GM19238 (cell line): ENCODE results near the gene IFITM5.
"Not testable (repeated sequence)": the region's sequence is repeated elsewhere in the genome, so short reads cannot be mapped to it uniquely, and the experiment has no call there.

Experiments used
- DNase-seq: peaks from one replicate; pipeline ENCODE4 v3.0.0; 2011; ENCODE audit warnings: low spot score; ENCODE audit not compliant: insufficient read length

IFITM5 gene

DNA sequence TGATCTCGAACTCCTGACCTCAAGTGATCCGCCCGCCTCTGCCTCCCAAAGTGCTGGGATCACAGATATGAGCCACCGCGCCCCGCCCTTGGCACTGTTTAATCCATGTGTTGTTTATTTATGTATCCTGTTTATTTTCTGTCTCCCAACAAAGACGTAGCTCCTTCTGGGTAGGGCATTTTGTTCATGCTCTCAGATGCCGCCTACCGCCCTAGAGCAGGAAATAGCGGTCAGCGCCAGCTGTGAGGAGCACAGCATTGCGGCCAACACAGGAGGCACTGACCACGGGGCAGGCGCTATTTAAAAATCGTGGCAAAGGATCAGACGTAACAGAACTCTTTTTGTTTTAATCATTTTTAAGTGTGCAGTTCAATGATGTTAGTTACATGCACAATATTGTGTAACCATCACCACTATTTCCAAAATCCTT is 30.6 kb downstream of the IFITM5 start:
- not testable (repeated sequence) for DNase-seq

GRCh38 chr11:267491-267994 is 31.8 kb downstream of the IFITM5 start:
- no peak for DNase-seq

DNA sequence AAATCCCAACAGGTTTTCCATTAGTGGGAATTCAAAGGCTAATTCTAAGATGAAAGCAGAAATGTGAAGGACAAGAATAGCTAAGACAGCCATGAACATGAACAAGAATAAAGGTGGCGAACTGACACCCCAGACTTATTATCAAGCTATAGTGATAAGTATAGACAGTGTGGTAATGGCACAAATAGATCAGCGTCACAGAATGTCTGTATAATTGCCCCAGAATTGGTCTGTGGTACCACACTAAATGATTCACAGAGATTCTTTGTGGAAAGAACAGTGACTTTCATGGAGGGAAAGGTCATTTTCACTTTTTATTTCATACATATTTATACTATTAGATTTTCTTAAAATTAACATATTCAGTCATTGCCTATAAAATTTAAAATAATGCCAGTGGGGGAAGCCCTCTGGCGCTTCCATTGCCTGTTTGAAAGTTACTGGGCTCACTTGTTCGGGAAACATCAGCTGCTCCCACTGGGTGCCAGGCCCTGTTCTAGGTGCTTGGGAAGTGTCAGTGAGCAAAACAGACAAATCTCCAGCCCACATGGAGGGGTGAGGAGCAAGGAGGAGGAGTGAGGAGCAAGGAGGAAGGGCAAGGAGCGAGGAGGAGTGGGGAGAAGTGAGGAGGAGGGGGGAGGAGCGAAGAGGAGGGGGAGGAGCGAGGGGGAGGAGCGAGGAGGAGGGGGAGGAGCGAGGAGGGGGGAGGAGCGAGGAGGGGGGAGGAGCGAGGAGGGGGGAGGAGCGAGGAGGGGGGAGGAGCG is 32.5 kb downstream of the IFITM5 start:
- no peak for DNase-seq

- DNase-seq: no peak
Observed at GRCh38 chr11:261624-262023, 37.7 kb downstream of the IFITM5 start.

- no peak for DNase-seq
Observed at GRCh38 chr11:259413-259812, 39.9 kb downstream of the IFITM5 start.

DNA sequence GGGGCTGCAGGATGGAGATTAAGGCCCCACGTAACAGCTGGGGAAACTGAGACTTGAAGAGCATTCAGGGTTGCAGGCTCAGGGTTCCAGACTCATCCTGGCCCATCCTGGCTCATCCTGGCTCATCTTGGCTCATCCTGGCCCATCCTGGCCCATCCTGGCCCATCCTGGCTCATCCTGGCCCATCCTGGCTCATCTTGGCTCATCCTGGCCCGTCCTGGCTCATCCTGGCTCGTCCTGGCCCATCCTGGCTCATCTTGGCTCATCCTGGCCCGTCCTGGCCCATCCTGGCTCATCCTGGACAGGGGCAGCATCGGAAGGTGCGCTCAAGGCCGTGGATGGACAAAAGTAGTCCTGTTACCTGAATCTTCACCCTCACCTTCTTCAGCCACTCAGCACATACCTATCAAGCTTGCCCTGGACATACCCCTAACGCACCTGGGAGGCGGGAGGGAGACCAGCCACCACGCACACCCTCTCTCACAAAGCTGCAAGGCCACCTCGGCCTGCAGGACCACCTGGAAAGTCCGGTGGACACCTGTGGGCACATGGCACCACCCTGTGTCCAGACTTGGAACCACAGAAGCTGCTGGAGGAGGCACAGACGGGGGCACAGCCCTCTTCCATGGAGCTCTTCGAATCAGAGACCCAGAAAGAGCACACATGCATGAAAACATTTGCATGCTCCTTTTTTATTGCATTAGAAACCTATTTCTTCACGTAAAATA is 41.4 kb downstream of the IFITM5 start:
- DNase-seq: no peak

DNA sequence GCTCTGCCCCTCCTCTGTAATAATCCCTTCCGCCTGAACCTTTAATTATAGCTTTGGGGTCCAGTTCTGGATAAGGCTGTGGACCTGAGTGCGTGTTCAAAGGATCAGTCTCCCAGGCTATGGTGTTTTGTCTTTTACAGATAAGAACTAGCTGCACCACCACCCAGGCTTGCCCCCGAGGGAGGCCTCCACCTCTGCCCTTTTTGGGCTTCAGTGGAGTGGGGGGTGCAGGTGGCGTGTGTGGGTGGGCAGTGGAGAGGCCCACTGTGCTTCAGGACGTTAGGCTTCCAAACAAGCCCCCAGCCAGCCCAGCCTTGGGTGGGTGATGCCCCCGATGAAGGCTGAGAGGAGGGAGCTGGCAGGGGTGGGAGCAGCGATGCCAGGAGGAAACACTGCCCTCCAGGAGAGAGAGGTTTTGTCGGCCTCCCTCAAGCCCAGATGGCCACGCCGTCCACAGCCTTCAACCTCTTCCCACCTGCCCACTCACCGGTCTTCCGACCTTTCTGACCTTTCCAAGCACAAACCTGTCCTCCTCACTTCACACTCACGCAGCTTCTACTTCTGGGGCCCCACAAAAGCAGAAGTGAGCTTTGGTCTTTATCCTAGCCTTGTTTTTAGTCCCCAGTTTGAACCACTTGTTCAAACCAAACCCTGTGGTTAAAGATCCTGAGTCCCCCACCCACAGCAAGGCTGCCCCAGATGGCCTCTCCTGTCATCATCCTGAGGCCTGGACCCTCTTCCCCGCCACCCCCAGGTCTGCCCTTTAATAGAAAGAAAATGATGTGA is 42.2 kb downstream of the IFITM5 start:
- no peak for DNase-seq

DNA sequence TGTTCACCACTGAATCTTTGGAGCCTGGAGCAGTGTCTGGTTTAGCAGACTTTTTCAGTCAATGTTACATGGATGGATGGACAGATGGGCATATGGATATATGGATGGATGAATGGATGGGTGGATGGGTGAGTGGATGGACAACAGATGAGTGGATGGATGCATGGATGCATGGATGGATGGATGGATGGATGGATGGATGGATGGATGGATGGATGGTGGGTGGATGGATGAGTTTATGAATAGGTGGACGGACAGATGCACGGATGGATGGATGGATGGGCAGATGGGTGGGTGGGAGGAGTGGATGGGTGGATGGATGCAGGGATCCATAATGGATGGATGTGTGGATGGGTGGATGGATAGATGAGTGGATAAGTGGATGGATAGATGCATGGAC is 43.5 kb downstream of the IFITM5 start:
- no peak for DNase-seq

DNA sequence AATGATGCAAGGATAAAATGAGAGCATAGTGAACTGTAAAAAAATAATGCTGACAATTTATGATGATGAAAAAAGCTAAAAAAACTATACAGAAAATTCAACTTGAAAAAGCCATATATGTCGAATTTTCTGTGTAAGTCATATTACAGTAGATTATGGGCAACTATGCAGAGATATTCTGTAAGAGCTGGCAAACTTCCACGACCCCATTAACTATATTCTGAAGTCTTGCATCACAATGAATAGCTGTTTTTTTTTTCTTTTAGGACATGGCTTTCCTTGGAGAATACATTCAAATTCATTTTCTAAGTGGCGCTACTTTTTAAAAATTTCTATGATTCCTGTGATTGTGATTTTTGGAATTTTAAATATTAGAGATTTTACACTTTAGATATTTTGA is 44.1 kb downstream of the IFITM5 start:
- DNase-seq: no peak

DNA sequence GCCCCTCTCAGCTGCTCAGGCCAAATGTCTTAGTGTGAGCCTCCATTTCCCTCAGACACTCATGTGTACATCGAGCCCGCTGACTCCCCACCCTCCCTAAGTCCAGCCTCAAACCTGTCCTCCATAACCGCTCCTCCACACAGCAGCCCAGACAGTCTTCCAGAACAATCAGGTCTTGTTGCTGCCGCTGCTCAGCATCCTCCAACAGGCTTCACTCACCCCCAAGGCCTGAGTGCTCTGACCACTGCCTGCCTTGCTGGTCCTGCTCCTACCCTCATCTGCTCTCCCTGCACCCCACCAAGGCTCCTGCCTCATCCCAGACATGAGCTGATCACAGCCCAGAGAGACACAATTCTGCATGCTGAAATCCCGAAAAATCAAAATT is 45.4 kb downstream of the IFITM5 start:
- DNase-seq: no peak

- DNase-seq: no peak
Observed at GRCh38 chr11:253160-253885, 46.0 kb downstream of the IFITM5 start.

GRCh38 chr11:252666-253065 is 46.7 kb downstream of the IFITM5 start:
- no peak for DNase-seq

- DNase-seq: no peak
Observed at GRCh38 chr11:251550-251949, 47.8 kb downstream of the IFITM5 start.

- DNase-seq: no peak
Observed at GRCh38 chr11:250740-251299, 48.5 kb downstream of the IFITM5 start.

- no peak for DNase-seq
Observed at GRCh38 chr11:250274-250673, 49.1 kb downstream of the IFITM5 start.

- no peak for DNase-seq
Observed at GRCh38 chr11:249062-249461, 50.3 kb downstream of the IFITM5 start.
